HG03354 (cell line): ENCODE data around the gene ARHGEF7.
A peak's percentile ranks its signal among the peaks of the same experiment; 100 is the strongest.

Experiments
- ATAC-seq: cut with Tn5 transposase; IDR thresholded peaks from one replicate; pipeline ENCODE4 v1.9.1; 2021; ENCODE audit warnings: mild to moderate bottlenecking; ENCODE audit not compliant: unreplicated experiment, poor library complexity, severe bottlenecking

Gene ARHGEF7

DNA sequence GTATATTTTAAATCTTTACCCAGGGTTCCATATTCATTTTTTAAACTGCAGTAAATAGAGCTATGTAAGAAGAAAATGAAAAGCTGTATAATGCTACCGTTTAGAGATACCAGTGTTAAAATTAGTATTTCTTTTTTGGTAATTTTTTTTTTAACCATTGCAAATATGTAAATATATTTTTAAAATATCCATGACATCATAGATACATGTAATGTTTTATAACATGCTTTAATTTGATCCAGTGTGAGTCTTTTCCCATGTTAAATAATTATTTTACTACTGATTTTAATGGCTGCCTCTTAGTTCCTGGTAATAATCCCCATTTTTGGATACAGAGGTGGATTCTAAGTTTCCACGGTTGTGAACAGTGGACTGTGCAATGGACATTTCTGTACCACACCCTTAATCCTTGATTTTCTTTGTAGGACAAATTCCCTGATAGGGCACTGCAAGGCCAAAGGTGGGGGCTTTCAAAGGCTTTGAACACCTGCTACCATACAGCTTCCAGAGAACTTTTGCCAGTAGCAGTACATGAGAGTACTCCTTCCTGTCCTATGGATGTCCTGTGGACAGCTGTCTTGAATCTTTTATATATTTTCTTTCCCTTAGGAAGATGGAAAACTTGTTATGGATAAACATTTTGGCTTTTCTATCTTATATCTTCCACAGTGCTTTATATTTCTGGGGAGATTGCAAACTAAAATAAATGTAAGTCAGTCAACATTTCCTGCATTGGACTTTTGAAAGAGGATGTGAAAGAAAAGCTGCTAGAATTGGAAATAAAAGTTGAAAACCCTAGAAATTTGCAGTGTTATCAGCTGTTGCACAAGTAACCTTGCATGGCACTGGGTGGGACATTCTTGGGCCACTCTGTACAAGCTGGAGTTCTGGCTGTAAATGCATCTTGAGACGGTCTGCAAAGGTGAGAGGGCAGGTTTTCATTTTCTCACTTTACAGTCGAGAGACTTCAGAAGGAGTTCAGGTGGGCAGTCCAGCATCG, 46.8 kb downstream of the ARHGEF7 start:
- ATAC-seq, result peak; percentile 47

DNA sequence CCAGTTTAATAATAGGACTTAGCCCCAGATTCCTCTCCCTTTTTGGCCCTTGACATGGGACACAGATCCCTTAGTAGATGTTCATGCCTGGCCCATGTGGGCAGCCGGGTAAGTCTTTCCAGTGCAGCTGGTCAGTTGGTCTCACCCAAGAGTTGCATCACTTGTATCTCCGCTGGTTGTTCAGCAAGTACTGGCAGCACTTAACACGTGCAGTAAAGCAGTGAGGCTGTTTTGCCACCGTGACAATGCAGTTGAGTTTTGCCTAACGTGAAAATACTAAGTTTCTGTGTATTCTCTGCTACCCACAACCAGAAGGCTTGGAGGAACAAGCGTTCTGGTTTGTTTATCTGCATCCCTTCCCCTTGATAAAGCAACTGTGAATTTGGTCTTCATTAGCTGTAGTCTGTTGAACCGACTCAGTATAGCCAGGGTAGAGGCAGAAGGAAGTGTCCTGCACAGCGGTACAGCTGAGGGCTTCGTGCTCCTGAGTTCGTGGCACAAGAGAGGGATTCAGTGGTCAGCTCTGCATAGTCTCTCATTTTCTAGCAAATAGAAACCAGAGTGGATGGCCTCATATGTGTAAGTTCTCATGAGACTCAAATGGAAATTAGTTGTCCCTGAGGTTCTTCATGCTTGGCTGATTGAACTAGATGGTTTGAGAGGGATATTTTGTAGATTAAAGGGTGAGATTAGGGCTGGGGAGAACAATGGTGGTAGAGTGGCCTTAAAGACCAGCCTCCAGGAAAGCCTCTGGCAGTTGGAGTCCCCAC, 50.3 kb downstream of the ARHGEF7 start:
- peak; percentile 52 for ATAC-seq

DNA sequence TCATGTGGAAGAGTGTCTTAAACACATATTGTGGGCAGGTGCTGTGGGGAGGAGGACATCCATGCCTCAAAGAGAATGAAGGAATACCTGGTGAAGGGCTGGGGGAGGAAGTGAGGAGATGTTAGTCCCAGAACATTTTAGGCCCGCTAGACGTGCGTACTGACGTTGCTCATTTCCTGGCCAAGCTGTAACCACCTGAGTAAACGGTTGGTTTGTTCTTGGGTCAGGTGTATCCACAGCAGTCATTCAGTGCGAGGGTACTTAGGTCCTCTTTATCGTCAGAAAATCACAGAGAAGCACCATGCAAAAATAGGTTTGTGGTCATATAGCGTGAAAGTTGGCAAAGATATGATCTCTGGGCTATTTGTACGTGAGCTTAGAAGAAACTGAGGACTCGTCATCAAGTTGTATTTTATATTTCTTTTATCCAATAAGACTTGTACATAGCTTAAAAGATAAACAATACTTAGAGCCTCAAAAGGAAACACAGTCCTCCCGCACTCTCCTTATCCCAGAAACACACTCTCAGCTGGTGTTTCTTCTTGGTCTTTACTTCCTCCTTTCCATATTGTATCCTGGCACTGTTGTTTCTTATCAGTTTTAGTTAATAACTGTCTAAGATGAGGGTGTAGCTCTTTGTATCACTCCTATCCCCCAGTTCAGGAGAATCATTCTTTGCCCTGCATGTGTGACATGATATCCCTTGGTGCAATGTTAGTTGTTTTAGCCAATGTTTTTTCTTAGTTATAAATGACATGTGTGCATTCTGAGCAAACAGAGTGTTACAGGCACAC, 52.0 kb downstream of the ARHGEF7 start:
- peak; percentile 36 for ATAC-seq

DNA sequence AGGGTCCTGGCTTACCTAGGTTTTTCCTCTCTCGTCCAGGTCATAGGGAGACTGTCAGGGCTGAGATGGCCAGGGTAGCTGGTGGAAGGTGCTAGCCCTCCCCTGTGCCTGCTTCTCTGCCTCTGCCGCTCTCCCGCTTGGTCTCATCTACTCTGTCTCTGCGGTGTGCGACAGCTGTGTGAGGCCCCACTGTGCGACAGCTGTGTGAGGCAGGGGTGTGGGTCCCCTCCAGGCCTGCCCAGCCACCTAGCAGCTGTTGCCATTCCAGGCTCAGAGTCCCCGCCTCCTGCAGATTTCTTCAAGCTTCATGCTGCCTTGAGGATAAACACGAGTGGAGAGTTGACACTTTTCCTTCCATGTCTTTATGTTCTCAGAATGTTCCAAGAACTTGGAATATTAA, 53.0 kb downstream of the ARHGEF7 start:
- ATAC-seq, result no peak

DNA sequence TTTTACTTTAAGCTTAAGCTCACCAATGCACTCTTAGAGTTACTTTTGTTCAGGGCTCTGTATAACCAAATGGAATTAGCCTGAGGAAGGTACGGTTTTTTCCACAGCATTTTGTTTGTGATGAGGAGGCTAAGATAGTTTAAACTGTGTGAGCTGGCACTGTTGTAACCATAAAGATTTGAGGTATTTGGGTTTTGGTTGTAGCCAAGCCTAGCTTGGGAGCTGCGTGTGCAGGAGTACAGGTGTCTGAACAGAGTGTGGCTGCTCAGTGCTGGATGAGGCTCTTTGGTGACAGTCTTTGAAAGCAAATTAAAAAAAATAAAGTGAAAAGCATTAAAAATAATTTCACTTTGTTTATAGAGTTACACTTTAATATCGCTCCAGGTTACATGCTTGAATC, 56.0 kb downstream of the ARHGEF7 start:
- no peak for ATAC-seq

DNA sequence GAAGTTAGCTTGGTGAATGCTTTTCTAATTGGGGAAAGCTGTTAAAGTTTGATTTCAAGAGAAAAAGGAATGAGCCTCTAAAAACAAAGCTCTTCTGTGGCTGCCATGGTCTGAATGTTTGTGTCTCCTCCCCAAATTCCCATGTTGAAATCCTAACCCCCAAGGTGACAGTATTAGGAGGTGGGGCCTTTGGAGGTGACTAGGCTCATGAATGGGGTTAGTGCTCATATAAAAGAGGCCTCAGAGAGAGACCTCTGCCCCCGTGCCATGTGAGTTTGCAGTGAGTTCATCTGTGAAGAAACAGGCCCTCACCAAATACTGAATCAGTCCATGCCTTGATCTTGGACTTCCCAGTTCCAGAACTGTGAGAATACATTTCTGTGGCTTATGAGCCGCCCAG, 56.5 kb downstream of the ARHGEF7 start:
- ATAC-seq, result no peak

DNA sequence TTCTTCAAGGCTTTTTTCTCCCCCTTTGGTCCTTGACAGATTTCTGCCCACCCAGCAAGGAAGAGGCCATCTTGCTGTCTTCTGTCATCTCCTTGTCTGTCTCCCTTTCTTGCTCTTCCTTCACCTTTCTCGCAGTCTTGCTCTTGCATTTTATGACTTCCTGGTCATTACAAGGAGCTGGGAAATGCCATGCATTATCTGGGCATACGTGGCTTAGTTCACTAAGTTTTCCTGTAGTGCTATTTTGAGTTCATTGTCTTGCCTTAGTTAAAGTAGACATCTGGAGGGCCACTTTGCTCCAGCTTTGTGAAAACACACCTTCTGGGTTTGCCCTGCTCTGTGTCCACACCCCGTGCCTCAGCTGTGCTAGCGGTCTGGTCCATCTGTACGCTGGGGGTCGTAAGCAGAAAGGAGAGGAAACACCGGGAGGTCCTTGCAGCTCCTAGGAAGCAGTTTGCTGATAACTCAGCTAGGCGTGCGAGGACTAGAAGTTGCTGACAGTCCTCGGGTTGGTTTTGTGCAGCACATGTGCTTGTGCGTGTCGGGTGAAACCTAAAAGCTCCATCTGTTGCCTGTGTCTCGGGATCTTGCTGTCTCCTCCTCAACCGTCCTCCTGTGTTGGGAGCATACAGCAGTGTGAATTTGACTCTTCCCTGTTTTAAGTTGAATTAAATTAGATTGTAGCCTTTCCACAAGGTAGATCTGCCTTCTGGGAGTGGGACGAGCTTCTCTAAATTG, 59.4 kb downstream of the ARHGEF7 start:
- ATAC-seq, result no peak

DNA sequence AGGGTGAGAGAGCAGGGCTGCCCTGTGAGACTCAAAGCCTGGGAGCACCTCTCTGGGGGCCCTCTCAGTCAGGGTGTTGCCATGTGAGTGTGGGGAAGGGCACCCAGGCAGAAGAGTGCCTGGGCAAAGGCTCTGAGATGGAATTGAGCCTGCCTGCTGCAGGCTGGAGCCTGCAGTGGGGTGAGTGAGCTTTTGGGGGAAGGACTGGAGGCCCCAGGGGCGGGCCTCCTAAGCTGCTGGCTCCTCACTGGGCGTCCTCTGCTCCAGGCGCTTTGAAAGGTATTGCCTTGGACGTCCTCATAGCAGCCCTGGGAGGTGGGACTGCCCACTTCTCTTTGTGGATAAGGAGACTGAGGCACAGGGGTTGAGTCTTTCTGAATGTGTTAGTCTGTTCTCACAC, 60.3 kb downstream of the ARHGEF7 start:
- ATAC-seq, result no peak

DNA sequence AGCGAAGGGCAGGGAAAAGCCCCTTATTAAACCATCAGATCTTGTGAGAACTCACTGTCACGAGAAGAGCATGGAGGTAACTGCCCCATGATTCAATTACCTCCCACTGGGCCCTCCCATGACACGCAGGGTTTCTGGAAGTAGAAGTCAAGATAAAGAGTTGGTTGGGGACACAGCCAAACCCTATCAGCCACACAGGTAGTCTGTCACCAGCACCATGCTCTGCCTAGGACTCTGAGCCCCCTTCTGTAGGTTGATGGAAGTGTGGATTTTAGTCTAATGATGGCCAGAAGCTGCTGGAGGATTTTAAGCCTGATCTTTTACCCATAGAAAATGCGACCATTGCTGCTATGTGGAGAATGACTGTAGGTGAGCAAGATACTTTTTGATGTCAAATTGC, 60.8 kb downstream of the ARHGEF7 start:
- no peak for ATAC-seq

DNA sequence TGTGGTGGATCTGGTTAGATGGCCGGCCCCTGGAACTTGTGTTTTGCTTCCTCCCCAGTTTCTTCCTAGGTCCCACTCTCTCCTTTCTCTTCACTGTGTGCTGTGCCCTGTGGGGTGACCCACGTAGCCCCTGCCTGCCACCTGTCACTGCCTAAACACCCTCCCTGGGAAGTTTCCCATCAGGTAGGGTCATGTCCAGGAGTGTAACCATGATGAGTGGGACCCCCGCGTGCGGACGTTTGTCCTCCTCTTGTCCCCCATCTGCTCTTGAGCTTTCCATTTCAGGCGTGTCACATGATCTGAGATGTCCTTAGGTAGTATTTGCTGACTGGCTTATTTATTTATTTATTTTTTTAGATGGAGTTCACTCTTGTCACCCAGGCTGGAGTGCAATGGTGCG, 61.3 kb downstream of the ARHGEF7 start:
- ATAC-seq, result no peak

DNA sequence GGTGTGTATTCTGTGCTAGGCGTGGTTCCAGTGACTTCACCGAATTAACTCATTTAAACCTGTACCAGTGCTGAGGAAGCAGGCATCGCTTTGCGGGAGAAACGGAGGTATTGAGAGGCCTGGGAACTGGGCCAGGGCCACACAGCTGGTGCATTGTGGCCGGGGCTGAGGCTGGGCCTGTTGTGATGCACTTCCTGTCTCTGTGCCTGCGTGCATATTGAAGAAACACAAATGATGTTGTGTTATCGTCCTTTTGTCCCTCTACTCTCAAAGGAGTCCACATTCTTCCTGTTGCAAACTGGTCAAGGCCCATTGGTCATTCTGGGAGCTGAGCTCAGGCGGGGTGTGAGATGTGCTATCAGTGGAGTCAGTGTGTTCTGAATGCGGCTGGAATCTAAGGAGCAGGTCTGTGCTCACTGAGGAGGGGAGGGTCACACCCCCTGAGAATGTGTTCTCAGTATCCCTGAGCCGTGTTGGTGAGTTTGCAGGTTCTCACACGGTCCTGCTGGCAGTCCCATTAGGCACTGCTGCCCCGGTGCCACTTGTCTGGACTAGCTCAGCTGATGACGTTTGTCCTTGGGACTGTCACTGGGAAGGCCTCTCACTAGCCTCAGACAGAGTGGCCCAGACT, 62.1 kb downstream of the ARHGEF7 start:
- peak; percentile 78 for ATAC-seq

DNA sequence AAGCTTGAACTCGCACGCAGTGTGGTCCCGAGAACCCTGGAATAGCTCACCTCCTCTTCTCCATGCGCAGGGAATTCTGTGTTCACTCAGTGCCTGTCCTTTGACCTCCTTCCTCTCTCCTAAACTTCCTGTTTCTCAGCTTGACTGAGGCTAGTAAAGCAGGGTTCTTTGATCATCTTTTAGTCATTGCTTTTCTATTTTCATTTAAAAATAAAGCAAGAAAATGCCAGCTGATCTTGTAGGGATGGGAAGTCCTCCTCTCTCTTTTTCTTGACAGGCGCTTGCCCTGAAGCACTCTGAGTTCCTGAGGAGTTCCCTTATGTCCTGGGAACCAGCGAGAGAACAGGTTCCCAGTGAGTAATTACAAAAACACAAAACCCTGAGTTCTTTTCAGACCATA, 62.8 kb downstream of the ARHGEF7 start:
- ATAC-seq, result no peak

DNA sequence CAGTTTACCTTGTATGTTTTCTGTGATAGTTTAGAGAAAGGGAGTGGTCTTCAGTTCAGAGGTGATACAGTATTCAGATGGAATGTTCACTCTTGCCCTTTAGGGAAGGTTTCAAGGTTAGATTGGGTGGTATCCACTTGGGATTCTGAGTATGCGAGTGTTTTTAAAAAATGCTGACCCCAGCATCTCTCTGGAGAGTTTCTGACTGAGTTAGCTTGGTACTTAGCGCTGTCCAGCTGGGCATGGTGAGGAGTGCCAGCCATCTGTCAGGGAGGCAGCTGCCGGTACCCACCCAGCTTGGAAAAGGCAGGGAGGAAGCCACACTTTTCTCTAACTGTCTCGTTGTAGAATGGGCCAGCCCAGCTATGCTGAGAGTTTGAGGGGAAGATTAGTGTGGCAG, 63.3 kb downstream of the ARHGEF7 start:
- ATAC-seq, result no peak

DNA sequence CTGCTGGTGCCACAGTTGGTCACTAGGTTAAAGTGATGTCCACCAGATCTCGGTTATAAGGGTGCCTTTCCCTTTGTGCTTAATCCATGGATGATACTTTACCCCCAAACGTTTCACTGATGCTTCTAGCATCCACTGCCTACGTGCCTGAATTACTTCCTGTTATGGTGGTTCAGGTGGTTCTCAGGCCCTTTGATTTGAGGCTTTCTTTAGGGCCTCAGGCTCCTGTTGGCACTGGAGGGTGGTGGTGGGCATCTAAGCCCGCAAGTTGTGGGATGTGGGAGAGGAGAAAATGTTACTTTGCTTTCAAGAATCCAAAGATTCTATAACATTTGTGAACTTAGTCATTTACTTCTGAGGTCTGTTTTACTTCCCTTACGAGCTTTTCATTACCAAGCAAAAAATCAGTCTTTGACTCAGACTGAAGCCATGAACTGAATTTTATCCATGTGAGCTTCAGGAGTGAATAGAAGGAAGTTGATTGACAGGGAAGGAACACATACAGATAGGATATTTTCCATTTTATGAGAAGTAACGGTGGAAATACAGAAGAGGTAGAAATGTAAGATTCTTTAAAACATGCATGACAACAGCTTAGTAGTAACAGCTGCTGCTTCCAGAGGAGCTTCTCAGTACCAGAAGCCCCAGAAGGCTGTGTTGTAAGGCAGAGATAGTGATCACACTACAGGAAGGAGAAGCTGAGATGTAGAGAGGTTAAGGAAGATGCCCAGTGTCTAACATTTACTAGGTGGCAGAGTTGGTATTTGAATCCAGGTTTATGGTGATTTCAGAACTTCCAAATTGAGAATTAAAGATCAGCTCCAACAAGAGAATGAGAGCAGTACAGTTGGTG, 65.0 kb downstream of the ARHGEF7 start:
- ATAC-seq, result no peak

DNA sequence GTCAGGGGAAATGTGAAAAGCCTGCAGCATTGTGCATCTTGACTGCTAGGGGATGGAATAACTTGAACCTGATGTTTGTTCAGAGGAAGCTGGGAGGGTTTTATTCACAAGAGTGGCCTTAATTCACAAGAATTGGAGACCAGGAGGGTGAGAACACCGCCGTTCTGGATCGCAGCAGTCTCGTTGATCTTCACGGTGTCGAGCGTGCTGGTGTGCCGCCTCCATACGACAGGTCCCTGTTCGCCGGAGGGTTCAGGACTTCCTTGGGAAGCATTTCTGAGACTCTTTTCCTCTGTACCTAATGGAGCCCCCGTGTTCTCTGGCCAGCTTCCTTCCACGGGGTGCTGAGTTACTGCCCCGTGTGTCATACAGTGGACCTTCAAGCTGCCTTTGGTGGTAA, 66.9 kb downstream of the ARHGEF7 start:
- no peak for ATAC-seq

DNA sequence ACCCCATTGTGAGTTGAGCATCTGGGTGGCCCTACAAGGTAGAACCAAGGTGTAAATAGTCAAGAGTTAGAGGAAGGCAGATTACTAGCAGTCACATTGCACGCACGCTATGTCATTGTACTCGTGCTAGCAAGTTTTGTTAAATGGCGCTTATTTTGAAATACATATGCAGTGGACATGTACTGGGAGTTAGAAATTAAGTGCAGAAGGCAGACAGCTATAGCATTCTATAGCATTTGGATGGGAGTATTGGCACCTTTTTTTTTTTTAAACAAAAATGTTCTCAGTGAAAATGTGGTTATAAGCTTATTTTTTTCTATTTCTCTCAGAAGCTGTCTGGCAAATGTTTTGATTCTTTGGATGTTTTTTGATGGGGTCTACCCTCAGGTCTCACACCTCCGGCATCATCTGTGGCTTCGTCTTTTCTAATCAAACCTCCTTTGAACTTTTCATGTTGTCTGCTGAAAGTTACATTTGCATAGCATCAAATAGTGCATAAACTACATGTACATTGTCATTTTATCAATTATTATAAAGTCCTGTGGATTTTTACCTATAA, 68.1 kb downstream of the ARHGEF7 start:
- no peak for ATAC-seq

DNA sequence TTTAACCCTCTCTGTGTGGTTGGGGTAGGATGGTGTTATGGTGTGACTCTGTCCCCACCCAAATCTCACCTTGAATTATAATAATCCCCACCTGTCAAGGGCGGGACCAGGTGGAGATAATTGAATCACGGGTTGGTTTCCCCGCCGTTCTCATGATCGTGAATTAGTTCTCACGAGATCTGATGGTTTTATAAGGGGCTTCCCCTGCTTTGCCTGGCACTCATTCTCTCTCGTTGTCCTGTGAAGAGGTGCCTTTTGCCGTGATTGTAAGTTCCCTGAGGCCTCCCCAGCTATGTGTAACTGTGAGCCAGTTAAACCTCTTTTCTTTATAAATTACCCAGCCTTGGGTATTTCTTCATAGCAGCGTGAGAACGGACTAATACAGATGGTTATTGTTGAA, 68.8 kb downstream of the ARHGEF7 start:
- ATAC-seq, result no peak
